ENCODE data around the gene RPL11.

DNA sequence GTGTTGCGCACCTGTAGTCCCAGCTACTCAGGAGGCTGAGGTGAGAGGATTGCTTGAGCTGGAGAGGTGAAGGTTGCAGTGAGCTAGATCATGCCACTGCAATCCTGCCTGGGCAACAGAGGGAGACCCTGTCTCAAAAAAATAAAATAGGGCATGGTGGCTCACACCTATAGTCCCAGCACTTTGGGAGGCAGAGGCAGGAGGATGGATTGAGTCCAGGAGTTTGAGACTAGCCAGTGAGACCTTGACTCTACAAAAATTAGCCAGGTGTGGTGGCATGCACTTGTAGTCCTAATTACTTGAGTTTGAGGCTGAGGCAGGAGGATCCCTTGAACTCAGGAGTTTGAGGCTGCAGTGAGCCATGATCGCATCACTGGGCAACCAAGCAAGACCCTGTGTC is 9.7 kb downstream of the RPL11 start:
- TF ChIP-seq, protein P1, sequence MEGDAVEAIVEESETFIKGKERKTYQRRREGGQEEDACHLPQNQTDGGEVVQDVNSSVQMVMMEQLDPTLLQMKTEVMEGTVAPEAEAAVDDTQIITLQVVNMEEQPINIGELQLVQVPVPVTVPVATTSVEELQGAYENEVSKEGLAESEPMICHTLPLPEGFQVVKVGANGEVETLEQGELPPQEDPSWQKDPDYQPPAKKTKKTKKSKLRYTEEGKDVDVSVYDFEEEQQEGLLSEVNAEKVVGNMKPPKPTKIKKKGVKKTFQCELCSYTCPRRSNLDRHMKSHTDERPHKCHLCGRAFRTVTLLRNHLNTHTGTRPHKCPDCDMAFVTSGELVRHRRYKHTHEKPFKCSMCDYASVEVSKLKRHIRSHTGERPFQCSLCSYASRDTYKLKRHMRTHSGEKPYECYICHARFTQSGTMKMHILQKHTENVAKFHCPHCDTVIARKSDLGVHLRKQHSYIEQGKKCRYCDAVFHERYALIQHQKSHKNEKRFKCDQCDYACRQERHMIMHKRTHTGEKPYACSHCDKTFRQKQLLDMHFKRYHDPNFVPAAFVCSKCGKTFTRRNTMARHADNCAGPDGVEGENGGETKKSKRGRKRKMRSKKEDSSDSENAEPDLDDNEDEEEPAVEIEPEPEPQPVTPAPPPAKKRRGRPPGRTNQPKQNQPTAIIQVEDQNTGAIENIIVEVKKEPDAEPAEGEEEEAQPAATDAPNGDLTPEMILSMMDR (IDR thresholded peaks at IDR 0.05 in 2 of 3, conservative IDR thresholded peaks at IDR 0.05 in 1 of 3; ENCODE audit: control insufficient read depth in 2 of 3, extremely low read depth in 1 of 3, insufficient read depth in 1 of 3, low read depth in 3 of 3, low read length in 3 of 3), result no peak
- TF ChIP-seq POLR2A (IDR thresholded peaks at IDR 0.05; ENCODE audit: low read depth, low read length) (no peak), CREB1 (IDR thresholded peaks at IDR 0.05; ENCODE audit: low read depth) (no peak), HDAC6 (IDR thresholded peaks at IDR 0.05; ENCODE audit: unreplicated experiment) (no peak)

All from GM12878 (cell line).